HG03135 (cell line): ENCODE results near the gene NOTUM.

Source experiments
- ATAC-seq: cut with Tn5 transposase; IDR thresholded peaks from one replicate; pipeline ENCODE4 v1.9.1; 2021; ENCODE audit warnings: mild to moderate bottlenecking, moderate library complexity; ENCODE audit not compliant: unreplicated experiment

The NOTUM gene

GRCh38 chr17:81926451-81927151, 34.4 kb downstream of the NOTUM start:
- peak; percentile 27 for ATAC-seq

- ATAC-seq, result no peak
These were observed 35.0 kb downstream of the NOTUM start for GRCh38 chr17:81925860-81926450.

GRCh38 chr17:81924557-81925532, 36.1 kb downstream of the NOTUM start:
- no peak for ATAC-seq

- ATAC-seq, result no peak
These were observed 37.4 kb downstream of the NOTUM start for GRCh38 chr17:81923302-81924260.

- no peak for ATAC-seq
These were observed 38.3 kb downstream of the NOTUM start for GRCh38 chr17:81922566-81923301.

- no peak for ATAC-seq
These were observed 38.9 kb downstream of the NOTUM start for GRCh38 chr17:81921996-81922565.

- no peak for ATAC-seq
These were observed 39.5 kb downstream of the NOTUM start for GRCh38 chr17:81921537-81921862.

GRCh38 chr17:81920612-81921536, 40.1 kb downstream of the NOTUM start:
- no peak for ATAC-seq

- no peak for ATAC-seq
These were observed 42.0 kb downstream of the NOTUM start for GRCh38 chr17:81918832-81919545.

GRCh38 chr17:81918333-81918669, 42.7 kb downstream of the NOTUM start:
- ATAC-seq, result peak; percentile 11

GRCh38 chr17:81917565-81918332, 43.2 kb downstream of the NOTUM start, which contains the start of gene SIRT7:
TSS of gene SIRT7 (minus strand) at chr17:81918176. CDS start at chr17:81918131, 45 bp downstream.
- ATAC-seq, result peak; percentile 59

GRCh38 chr17:81916234-81917001, 44.6 kb downstream of the NOTUM start:
- no peak for ATAC-seq

- ATAC-seq, result no peak
These were observed 45.7 kb downstream of the NOTUM start for GRCh38 chr17:81915331-81915730.

GRCh38 chr17:81914103-81914850, 46.7 kb downstream of the NOTUM start:
- no peak for ATAC-seq

- ATAC-seq, result no peak
These were observed 47.4 kb downstream of the NOTUM start for GRCh38 chr17:81913394-81914102.
